GM21723 (cell line): ENCODE data around the gene SORL1.

Source experiments
- ATAC-seq: cut with Tn5 transposase; IDR thresholded peaks from one replicate; pipeline ENCODE4 v1.9.1; 2021; ENCODE audit warnings: mild to moderate bottlenecking, moderate library complexity; ENCODE audit not compliant: unreplicated experiment

Gene SORL1

GRCh38 chr11:121578251-121578976 is 126.3 kb downstream of the SORL1 start:
- no peak for ATAC-seq

- no peak for ATAC-seq
Observed at GRCh38 chr11:121580154-121580553, 128.0 kb downstream of the SORL1 start.

DNA sequence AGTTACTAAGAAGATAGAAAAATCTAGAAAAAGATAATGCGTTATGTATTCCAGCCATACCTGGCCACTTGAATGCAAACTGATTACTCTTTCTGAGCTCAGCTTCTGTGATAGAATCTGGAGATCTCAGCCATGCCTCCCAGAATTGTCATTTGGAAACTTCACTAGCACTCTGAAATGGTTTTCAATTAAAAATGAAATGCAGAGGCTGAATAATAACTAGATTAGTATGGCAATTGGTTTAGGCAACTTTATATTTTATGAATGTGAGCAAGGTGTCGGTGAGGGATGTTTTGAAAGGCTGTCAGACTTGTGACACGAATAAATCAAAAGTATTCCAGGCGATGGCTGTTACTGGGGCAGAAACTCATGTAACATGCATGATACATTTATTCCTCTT is 129.5 kb downstream of the SORL1 start:
- ATAC-seq: no peak

GRCh38 chr11:121582296-121582695 is 130.2 kb downstream of the SORL1 start:
- no peak for ATAC-seq

- no peak for ATAC-seq
Observed at GRCh38 chr11:121583825-121584224, 131.7 kb downstream of the SORL1 start.

GRCh38 chr11:121586750-121587149 is 134.6 kb downstream of the SORL1 start:
- no peak for ATAC-seq

DNA sequence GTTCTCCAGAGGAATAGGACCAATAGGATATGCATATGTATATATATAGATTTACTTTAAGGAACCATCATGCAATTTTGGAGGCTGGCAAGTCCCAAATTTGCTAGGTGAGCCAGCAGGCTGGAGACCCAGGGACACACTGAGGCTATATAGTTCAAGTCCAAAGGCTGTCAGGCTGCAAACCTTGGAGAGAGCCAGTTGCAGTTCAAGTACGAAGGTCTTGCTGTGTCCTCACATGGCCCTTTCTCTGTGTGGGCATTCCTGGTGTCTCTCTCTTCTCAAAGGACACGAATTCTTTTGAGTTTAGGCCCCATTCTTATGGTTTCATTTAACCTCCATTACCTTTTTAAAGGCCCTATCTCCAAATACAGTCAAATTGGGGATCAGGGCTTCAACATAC is 135.1 kb downstream of the SORL1 start:
- ATAC-seq: no peak

GRCh38 chr11:121588747-121589146 is 136.6 kb downstream of the SORL1 start:
- no peak for ATAC-seq

GRCh38 chr11:121589946-121590537 is 137.9 kb downstream of the SORL1 start:
- peak; percentile 78 for ATAC-seq

DNA sequence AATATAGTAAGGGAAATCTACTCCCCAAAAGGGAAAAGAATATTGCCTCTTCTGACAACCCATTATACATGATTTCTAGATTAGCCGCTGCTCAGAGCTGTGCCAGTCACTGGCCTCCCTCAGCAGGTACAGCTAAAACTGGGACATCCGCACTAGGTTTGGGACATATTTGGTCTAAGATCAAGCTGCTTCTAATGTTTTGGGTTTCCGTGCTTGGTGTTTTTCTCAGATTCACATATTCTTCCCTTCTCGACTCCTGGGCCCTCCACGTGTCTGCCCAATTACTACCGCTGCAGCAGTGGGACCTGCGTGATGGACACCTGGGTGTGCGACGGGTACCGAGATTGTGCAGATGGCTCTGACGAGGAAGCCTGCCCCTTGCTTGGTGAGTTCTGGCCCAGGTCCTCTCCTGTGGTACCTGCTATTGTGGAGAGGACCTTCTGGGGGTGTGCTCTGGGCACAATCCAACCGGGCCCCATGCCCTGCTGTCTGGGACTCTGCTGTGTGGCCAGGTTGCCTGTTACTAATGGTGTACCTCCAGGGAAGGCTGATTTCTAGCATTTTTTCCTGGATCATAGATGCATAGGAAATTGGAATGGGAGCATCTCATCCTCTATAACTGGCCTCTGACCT is 138.8 kb downstream of the SORL1 start:
- peak; percentile 8 for ATAC-seq

GRCh38 chr11:121591405-121592033 is 139.4 kb downstream of the SORL1 start:
- peak; percentile 39 for ATAC-seq

- ATAC-seq: no peak
Observed at GRCh38 chr11:121592708-121593107, 140.6 kb downstream of the SORL1 start.

DNA sequence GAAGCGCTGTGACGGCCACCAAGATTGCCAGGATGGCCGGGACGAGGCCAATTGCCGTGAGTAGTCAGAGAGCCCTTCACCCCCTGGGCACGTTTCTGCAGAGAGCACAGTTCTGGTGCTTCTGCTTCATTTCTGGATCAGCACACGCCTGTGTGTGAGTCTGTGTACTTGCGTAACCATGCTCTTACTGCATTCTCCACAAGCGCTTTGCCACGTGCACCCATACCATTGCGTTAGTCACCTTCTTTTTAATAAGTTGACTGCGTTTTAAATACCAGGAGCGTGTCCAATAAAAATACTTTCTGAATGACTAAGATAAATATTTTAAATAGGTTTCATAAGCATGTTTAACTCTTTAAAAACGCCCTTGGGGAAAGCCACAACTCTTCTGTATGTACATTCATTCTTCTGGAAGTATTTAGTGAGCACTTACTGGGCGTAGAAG is 143.6 kb downstream of the SORL1 start:
- ATAC-seq: no peak

DNA sequence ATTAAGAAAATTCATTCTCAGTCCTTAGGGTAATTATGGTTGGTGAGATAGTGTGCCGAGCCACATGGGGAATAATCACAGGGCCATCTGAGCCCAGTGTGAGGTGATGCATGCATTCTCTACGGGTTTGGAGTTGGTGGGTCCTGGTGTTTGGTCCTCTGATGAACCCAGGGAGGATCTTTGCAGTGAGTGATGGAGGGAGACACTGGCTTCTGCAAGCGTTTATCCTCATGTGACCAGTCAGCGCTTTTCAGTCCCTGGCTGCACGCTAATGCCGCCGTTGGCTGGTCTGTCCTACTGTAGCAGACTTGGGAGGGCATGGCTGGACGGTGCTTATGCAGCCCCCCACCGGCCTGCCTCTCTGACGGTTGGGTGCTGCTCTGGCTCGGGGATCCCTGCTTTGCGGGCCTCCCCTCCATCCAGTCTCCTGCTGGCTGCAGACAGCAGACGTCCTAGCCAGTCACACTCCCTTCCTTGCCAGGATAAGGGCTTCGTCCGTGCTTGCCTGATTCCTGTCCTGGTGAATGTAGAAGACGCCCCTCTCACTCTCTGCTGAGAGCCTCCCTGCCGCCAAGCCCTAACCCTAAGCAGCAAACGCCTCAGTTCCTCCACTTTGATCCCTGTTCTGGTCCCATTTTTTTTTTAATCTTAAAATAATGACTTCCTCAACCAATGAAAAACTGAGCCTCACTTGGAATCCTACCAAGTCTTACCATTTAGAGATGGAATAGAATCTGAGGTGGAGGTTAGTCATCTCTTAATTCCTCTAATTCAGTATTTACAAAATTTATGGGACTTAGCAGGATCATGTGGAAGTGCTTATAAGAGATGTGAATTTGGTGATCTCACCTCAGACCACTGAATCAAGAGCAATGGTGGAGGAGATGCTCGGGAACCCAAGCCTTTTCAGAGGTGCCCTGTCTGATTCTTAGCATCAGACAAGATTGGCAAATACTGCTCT is 144.4 kb downstream of the SORL1 start:
- no peak for ATAC-seq

GRCh38 chr11:121603316-121603715 is 151.2 kb downstream of the SORL1 start:
- no peak for ATAC-seq

- ATAC-seq: no peak
Observed at GRCh38 chr11:121604152-121604551, 152.0 kb downstream of the SORL1 start.

GRCh38 chr11:121606354-121606753 is 154.2 kb downstream of the SORL1 start:
- ATAC-seq: no peak

GRCh38 chr11:121607341-121607740 is 155.2 kb downstream of the SORL1 start:
- ATAC-seq: no peak

- ATAC-seq: no peak
Observed at GRCh38 chr11:121608545-121609098, 156.5 kb downstream of the SORL1 start.

- ATAC-seq: no peak
Observed at GRCh38 chr11:121610706-121611105, 158.6 kb downstream of the SORL1 start.
